22Rv1 (cell line): ENCODE measurements around the gene PCSK2.

ENCODE experiments used
- ZFX ChIP-seq: fragments of 450-650 bp; IDR thresholded peaks from 2 replicates; pipeline ENCODE4 v1.6.1; 2017; ENCODE audit warnings: antibody characterized with exemption, borderline replicate concordance
- TF ChIP-seq, protein P1 (sequence below): fragments of 450-650 bp; IDR thresholded peaks from 2 replicates; pipeline ENCODE4 v1.5.1; 2017; ENCODE audit warnings: mild to moderate bottlenecking

GRCh38 chr20:17197041-17197440, 29.8 kb upstream of the PCSK2 start:
- TF ChIP-seq, protein P1, sequence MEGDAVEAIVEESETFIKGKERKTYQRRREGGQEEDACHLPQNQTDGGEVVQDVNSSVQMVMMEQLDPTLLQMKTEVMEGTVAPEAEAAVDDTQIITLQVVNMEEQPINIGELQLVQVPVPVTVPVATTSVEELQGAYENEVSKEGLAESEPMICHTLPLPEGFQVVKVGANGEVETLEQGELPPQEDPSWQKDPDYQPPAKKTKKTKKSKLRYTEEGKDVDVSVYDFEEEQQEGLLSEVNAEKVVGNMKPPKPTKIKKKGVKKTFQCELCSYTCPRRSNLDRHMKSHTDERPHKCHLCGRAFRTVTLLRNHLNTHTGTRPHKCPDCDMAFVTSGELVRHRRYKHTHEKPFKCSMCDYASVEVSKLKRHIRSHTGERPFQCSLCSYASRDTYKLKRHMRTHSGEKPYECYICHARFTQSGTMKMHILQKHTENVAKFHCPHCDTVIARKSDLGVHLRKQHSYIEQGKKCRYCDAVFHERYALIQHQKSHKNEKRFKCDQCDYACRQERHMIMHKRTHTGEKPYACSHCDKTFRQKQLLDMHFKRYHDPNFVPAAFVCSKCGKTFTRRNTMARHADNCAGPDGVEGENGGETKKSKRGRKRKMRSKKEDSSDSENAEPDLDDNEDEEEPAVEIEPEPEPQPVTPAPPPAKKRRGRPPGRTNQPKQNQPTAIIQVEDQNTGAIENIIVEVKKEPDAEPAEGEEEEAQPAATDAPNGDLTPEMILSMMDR: no peak
- no peak for TF ChIP-seq ZFX
